HG02970 (cell line): ENCODE data around the gene IFITM10.

Experiments
- ATAC-seq: cut with Tn5 transposase; IDR thresholded peaks from one replicate; pipeline ENCODE4 v1.9.1; 2021; ENCODE audit warnings: mild to moderate bottlenecking, moderate library complexity, moderate number of reproducible peaks; ENCODE audit not compliant: unreplicated experiment, low FRiP score

The IFITM10 gene

DNA sequence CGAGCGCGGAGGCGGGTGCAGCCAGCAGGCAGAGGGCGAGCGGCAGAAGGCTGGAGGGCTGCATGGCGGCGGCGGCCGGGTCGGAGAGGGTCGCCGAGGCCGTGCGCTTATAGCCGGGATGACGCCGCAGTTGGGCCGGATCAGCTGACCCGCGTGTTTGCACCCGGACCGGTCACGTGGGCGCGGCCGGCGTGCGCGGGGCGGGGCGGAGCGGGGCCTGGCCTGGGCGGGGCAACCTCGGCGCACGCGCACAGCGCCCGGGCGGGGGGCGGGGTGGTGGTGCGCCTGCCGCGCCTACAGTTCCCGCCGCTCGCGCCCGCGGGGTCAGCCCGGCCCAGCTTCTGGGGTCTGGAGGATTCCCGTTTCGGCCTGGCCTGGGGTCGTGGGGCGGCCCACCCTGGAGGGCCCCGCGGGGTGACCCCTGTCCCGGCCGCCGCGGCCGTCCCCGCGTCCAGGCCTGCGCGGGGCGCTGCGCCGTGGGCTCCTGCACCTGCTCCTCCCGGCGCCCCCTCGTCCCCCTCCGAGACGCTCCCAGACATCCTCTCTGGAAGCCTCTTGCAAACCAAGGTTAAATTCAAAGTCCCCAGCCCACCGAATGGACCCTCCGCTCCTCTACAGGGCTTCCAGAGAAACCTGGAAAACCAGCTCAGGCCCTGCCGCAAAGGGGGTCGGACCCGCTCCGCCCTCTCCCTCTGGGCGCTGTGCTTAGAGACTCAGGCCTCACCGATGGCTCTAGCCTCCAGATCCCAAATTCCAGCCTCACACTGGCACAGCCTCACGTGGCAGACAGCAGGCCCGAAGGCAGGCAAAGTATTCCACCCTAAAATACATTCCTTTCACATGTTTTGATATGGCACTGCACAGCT lies 13.6 kb upstream of the IFITM10 start, which contains the start of gene CTSD:
TSS of gene CTSD (minus strand) at position 132 of the 866 bp plus-strand sequence. CDS start at position 64, 68 bp downstream.
- peak; percentile 78 for ATAC-seq

DNA sequence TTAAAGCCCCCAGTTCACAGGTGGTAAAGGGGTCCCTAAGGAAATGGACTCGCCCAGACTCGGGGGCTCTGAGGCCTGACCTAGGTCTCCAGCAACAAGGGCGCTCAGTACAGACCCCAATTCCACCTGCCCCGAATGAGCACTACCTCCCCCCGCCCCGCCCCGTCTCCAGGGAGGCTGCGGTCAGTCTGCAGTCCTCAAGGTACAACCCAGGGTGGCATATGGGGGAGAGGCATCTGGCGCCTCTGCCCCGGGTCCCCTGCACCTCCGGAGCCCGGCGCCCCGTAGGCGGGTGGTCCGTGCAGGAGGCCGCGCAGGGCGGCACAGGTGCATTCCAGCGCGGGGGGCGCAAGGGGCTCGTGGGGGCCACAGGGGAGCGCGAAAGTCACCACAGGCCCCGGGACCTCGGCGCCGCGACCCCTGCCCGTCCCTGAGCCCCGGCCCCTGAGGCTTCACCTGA lies 13.0 kb upstream of the IFITM10 start:
- ATAC-seq: no peak

DNA sequence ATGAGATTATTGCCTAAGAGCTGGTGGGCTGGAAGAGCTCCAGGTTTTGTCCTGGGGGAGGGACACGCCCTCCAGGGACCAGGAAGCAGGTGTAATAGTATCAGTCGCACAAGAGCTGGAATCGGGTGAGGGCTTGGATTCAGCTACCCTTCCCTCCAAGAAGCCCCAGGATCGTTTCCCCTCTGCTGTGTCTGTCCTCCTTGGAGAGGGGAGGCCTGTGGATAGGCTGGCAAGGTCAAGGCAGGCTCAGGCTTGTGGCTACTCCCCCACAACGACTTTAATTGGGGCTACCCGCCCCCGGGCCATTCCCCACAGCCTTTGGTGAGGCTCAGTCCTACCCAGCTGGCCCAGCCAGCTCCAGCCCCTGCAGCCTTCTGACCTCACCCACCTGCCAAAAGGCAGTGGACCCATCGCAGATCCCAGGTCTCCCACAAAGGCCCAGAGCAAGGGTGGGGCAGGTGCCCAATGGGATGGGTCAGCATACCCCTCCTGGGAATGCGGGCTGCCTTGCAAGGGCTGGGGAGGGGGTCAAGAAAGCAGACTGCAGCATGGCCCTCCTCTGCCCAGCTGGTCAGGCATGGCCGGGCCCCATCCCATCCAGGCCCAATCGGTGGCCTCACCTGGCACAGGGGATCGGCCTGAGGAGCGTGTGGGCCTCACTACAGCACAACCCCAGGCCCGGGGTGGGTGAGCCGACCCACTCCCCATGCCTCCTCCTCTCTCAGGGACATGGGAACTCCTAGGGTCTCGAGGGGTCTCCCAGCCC lies 12.3 kb upstream of the IFITM10 start:
- ATAC-seq: no peak

DNA sequence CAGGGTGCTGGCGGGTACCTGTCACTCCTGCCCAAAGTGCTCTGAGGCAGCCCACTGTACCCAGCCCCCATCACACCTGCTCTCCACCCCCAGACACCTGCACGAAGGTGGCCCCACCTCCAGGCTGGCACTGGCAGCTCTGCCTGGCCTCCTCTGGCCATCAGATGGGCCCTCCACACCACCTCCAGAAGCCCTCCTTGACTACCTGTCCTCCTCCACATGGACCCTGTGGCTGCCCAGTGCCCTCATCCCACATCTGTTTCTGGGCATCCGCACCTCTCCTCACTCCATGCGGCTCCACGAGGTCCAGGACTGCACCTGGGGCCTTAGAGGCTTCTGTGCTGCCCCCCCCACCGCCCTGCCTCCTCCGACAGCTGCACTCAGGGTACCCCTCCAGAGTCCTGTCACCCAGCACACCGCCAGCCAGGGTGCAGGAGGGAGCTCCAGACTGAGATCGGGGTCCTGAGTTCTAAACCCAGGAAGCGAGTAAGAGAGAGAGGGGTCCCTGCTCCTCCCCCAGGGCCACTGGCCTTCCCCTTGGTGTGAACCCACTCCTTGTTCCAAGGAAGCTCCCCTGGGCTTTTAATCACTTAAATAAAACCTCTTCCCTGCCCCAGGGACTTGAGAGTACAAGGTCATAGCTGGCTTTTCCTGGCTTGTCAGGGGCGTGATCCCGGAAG lies 11.6 kb upstream of the IFITM10 start:
- ATAC-seq: no peak

DNA sequence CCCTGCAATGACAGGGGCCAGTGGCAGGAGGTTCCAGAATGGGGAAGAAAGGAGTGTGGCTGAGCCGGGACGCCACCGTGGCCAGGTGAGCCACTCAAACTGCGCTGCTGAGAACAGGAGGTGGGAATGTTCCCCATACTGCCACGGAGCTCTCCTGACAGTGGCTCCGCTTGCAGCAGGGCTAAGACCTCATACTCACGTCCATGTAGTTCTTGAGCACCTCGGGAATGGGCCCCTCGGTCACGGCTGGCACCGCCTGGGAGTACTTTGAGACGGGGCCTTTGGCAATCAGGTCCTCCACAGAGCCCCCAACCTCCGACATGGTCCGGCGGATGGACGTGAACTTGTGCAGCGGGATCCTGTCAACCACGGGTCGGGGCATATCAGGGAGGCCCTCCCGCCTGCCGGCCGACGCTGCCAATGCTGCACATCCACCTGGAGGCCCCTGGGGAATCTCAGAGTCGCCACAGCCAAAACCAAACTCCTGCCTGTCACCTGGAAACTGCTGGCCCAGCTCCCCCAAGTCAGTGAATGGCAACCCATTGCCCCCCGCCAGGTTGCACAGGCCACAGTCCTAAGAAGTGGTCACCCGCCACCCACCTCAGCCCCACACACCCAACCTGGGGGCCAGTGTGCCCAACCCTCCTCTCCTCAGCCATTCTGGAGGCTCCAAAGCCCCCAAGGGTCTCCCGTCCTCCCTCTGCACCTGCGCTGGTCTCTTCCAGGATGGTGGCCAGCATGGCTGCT lies 10.9 kb upstream of the IFITM10 start:
- ATAC-seq: no peak

DNA sequence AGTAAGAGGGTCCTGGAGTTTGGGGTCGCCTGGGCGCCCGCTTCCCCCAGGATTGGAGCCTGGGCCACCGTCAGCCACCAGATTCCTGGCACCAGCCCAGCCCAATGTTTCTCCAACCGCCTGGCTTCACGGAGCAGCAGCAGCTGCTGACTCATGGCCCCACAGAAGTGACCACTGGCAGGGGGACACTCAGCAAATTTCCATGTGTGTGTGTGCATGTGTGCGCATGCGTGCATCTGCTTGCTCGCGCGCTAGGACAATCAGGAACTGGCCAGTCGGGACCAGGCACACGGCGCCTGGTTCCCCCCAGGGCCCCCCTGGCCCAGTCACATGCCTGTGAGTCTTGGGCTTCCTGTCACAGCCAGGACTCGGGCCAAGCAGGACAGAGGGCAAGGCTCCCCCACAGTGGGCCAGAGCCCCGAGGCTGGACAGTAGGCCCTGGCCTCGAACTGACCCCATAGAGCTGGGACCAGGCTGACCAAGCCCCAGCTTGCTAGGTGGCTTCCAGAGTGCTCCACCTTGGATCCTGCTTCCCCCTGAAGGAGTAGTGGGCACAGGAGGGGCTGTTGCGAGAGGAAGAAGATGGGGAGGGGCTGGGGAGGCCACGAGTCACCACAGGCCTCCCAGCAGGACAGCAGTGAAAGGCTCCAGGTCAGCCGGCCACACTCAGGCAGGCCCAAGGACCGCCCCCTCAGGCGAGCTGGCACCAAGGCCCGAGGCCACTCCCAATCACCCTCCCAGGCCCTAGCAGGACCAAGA lies 10.1 kb upstream of the IFITM10 start:
- ATAC-seq: no peak

DNA sequence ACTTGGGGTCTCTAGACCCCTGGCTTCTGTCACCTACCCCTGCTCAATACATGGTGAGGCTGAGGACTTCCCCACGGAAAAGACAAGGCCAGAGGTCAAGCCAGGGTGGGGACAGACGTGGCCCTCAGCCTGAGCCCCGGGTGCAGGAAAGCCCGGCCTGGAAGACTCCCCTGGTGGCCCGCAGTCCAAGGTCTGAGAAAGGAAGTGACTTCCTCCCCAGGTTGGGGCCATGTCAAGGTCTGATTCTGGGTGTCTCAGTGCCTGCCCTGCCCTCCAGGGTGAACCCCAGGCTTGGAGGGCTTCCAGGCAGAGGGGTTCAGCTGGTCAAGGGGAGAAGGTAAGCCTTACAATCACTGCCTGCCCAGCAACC lies 9.4 kb upstream of the IFITM10 start:
- no peak for ATAC-seq

DNA sequence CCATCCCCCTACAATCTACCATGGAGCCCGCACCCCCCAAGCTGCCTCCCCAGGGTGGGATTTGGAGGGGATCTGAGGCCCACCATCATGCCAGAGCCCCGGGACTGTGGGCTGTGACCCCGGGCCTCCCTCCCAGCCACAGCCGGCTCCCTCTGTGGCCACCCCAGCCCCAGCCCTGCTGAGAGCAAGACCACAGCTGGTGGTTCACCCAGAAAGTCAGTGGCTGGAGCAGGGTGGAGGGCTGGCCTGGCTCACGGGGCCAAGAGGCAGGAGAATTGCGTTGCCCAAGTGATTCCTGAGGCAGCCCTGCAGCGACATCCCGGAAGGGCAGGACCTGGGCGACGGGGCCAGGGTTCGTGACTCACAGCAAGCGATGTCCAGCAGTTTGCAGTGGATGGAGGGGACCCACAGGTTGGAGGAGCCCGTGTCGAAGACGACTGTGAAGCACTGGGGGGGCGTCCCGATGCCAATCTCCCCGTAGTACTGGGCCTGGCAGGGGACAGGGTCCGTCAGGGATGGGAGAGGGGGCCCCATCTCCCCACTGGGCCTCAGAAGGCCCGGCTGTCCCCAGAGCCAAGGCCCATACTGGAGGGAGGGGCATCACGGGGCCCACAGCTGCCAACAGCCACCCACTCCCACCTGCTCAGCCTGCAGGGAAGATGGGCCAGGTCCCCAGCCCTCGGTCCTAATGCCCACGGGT lies 8.9 kb upstream of the IFITM10 start:
- no peak for ATAC-seq

DNA sequence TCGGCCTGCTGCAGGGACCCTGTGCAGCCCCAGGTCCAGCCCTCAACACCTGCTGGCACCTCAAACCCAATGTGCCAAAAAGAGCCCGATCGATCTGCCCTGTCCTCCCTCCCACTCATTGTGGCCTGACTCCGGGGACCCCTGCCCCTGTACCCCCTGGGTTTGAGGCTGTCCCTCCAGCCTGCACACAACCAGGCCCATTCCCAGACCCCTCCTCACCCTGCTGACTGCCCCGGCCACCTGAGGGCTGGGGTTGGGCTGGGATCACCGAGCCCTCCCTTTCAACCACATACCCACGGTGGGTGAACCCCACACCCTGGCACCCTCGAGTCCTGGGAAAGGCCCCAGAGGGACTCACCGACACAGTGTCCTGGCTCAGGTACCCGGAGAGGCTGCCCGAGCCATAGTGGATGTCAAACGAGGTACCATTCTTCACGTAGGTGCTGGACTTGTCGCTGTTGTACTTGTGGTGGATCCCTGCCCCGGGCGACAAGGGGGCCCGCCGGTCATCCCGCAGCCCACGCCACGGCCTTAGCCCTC lies 8.3 kb upstream of the IFITM10 start:
- no peak for ATAC-seq

DNA sequence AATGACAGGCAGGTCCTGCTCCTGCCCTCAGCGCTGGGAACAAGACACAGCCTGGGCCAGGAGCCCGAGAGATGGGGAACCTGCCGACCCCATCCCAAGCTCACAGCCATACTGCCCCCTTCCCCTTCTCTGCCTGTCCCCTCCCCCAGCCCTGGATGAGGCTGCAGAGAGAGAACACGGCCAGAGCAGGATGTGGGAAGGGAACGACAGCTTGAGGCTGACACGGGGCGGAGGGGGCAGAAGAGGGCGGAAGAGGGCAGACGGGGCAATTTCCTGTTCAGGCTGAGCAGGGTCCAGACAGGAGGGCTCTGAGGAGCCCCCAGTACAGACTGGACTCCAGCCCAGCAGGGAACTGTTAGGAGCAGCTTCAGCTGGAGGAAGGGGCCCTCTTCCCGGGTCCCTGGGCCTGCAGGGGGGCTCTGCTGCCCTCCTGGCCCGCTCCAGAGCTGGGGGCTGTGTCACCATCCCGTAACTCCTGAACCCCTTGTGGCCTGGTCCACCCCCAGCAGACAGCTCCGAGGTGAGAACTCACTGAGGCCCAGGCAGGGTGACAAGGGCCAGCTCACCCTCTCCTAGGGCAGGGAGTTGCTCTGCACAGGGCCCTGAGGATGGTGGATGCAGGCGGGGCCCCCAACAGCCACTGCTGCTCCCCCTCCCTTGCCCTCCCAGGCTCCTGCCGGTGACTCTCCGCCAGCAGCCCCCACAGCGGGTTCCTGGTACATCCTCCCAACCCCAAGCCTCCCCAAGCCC lies 7.6 kb upstream of the IFITM10 start:
- ATAC-seq: no peak

DNA sequence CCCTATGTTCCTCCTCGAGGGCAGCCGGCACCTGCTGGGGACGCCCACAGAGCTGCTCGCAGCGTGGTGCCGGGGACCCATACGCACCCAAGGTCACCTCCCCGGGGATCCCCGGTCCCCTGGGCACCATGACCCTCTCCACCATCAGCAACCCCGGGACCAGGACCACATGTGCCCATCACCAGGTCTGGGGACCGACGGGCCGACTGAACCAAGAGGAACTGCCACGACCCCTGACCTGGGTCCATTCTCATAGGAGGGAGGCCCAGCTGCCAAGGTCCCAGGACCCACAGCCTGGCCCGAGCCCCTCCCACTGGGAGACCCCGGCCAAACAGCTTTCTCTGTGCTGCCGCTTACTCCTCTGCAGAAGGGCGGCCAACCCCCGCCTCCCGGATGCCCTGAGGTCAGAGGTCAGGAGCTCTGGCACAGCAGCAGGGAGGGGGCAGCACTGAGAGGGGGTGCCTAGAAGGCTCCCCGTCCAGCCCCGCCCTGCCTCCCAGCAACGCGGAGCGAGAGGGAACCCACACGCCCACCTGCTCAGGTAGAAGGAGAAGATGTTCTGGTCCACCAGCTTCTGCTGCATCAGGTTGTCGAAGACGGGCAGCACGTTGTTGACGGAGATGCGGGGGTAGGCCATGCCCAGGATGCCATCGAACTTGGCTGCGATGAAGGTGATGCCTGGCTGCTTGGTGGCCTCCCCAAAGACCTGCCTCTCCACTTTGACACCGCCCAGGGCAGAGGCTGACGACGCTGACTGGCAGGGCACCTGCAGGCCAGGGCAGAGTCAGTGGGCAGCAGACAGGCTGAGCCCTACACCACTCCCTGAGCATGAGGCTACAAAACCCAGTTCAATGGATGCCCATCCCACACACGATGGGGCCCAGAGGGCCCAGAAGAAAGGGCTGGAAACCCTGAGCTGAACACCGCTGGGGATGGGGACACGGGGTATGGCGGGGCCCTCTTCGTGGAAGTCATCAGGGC lies 6.7 kb upstream of the IFITM10 start:
- no peak for ATAC-seq

DNA sequence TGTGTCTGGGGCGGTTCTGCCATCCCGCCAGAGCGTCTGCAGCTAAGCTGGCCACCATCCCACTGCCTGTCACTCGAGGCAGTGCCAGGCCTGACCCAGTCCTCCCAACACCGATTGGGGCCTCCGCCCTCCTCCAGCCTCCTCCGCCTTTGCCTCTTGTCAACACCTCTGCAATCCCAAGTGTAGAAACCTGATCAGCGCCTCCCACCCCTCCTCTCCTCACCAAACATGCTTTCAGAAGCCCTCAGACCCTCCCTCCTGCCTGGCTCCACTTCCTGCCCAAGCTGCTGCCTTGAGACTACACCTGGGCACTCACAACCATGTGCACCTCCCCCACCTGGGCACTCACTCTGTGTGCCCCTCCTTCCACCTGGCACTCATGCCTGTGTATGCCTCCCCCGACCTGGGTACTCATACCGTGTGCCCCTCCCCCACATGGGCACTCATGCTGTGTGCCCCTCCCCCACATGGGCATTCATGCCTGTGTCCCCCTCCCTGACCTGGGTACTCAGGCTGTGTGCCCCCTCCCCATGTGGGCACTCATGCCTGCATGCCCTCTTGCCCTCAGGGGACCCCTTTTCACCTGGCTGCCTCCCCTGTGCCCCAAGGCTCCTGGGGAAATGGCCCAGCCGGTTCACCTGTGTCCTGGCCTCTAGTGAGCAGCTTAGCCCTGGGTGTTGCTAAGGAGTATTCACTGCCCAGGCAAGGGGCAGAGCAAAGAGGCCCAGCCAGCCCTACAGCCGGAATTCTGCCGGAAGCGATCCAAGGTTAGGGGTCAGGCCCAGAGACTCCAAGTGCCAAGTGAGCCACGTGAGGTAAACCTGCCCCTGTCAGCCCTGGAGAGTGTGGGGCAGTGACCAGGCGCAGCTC lies 5.5 kb upstream of the IFITM10 start:
- ATAC-seq: no peak

DNA sequence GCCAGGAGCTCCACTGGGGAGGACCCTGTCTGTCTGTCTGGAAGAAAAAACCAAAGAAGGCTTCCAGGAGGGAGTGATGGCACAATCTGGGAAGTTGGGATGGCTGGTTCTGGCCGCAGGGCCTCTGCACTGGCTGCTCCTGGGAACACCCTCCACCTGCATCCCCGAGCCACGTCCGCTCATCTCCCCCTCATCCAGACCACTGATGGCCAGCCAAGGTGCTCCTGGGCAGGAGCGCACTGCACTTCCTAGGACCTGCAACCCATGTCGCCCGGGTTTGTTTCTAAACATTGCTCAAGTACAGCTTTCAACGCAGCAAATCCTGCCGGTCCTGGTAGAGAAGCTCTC lies 4.9 kb upstream of the IFITM10 start:
- no peak for ATAC-seq

DNA sequence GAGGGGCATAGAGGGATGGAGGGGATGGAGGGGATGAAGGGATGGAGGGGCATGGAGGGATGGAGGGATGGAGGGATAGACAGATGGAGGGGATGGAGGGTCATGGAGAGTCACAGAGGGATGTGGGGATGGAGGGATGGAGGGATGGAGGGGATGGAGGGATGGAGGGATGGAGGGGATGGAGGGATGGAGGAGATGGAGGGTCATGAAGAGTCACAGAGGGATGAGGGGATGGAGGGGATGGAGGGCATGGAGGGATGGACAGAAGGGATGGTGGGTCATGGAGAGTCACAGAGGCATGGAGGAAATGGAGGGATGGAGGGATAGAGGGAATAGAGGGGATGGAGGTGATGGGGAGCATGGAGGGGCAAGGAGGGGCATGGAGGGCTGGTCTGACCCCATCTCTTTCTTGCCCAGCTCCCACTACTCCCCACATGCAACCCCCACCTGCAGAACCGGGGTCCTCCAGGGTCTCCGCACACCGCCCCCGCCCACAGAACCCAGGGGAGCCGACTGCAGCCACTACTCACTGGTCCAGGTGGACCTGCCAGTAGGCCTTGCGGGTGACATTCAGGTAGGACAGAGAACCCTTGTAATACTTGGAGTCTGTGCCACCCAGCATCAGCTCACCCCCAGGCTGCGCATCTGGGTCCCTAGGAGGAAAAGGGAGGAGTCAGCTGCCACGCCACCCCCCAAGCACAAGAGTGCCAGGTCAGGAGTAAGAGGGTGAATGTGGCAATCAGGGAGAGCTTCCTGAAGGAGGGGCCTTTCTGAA lies 4.2 kb upstream of the IFITM10 start:
- ATAC-seq: no peak

DNA sequence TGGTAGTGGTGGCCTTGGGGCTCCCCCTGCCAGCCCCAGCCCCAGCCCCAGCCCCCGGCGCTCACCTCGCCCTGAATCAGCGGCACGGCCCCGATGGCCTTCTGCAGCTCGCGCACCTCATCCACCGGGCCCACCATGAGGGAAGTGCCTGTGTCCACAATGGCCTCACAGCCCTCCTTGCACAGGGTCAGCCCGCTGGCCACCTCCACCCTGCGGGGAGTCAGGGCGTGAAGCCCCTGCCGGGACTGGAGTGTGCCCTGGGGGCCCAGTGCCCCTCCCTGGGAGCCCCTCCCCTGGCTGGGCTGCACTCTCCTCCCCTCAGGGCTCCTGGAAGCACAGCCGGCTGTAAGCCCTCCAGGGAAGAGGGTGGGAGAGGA lies 3.5 kb upstream of the IFITM10 start:
- ATAC-seq: no peak
